NCI-H128 (cell line): ENCODE data around the gene DUSP15.

Source experiments
- DNase-seq: peaks from one replicate; lab custom pipeline; 2025; ENCODE audit not compliant: unreplicated experiment; lab: John Stamatoyannopoulos, UW

DUSP15 gene

GRCh38 chr20:31861135-31861384 lies 9.3 kb downstream of the DUSP15 start:
- DNase-seq: no peak

- no peak for DNase-seq
Observed at GRCh38 chr20:31860390-31861134, 9.8 kb downstream of the DUSP15 start.

GRCh38 chr20:31859998-31860380 lies 10.3 kb downstream of the DUSP15 start:
- no peak for DNase-seq

GRCh38 chr20:31859266-31859997 lies 10.9 kb downstream of the DUSP15 start:
- DNase-seq: no peak

GRCh38 chr20:31858760-31859083 lies 11.6 kb downstream of the DUSP15 start:
- no peak for DNase-seq

GRCh38 chr20:31857861-31858759 lies 12.2 kb downstream of the DUSP15 start:
- DNase-seq: no peak

- no peak for DNase-seq
Observed at GRCh38 chr20:31856516-31856915, 13.8 kb downstream of the DUSP15 start.

- DNase-seq: no peak
Observed at GRCh38 chr20:31853481-31853880, 16.8 kb downstream of the DUSP15 start.

GRCh38 chr20:31851240-31851955 lies 18.9 kb downstream of the DUSP15 start:
- DNase-seq: no peak

GRCh38 chr20:31849306-31849930 lies 20.9 kb downstream of the DUSP15 start:
- DNase-seq: peak; percentile 49

- no peak for DNase-seq
Observed at GRCh38 chr20:31848088-31848999, 22.0 kb downstream of the DUSP15 start.

GRCh38 chr20:31846793-31847138 lies 23.6 kb downstream of the DUSP15 start:
- DNase-seq: no peak

GRCh38 chr20:31845300-31845863 lies 24.9 kb downstream of the DUSP15 start, which contains the start of gene FOXS1:
FOXS1 (minus strand) TSS chr20:31845604; CDS start chr20:31845542, 62 bp downstream.
- DNase-seq: no peak

- DNase-seq: no peak
Observed at GRCh38 chr20:31844737-31845299, 25.5 kb downstream of the DUSP15 start.

- DNase-seq: no peak
Observed at GRCh38 chr20:31843881-31844280, 26.4 kb downstream of the DUSP15 start.

GRCh38 chr20:31843288-31843687 lies 27.0 kb downstream of the DUSP15 start:
- no peak for DNase-seq

GRCh38 chr20:31842471-31843157 lies 27.7 kb downstream of the DUSP15 start:
- no peak for DNase-seq

- no peak for DNase-seq
Observed at GRCh38 chr20:31841928-31842327, 28.4 kb downstream of the DUSP15 start.
